ENCODE data around the gene FBXL16. TPM values are rescaled to one million over a fixed set of nuclear protein-coding genes. Genes with fewer than 3 reads are reported as not detected.

Gene FBXL16
- total RNA-seq, 1 experiment from 2014 or later, result 1.8 TPM

DNA sequence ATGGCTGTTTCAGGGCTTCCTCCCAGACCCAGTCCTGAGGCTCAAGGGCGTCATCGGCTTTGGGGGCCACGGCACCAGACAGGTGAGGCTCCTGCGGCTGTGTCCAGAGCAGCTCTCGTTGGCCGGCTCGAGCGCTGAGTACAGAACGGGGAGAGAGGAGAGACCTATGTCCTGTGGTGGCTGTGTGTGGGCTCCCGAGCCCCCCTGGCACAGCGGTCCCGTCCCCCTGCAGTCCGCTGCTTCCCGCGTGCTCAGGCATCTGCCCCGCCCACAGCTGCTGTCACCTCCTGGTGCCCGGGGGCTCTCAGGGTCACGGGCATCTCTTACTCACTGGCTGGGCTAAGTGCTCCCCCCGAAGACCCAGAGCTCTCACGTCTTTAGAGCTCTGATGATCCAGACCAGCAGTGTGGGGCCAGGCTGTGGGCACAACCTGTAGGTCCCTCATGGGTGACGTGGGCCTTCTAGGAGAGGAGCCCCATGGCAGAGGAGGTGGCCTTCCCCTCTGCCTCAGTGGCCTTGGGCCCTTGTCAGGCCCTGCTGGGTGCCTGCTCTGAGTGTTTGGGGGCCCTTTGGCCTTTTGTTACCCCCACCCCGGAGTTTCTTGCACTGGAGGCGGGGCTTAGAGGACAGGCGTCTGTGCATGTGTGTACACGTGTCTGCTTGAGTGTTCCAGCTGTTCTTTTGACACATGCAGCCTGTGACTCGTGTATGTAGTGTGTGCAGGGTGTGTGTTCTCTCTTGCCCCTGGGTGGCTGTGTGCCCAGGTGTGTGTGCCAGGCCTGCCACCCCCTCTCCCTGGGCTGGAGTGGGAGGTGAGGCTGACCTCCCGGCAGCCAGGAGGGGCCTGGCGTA lies 52.9 kb downstream of the FBXL16 start:
- Histone ChIP-seq H3K4me1 (no peaks in the 10 kb centered on the region; the same call in 1 of the 2 replicates), H3K27ac (no peak overlapping the region), H3K4me3 (no peak overlapping the region), H3K36me3 (no peaks in the 10 kb centered on the region), H3K27me3 (no peaks in the 10 kb centered on the region), H3K9me3 (replicated peaks) (no peaks in the 10 kb centered on the region)
- no peak for DNase-seq

DNA sequence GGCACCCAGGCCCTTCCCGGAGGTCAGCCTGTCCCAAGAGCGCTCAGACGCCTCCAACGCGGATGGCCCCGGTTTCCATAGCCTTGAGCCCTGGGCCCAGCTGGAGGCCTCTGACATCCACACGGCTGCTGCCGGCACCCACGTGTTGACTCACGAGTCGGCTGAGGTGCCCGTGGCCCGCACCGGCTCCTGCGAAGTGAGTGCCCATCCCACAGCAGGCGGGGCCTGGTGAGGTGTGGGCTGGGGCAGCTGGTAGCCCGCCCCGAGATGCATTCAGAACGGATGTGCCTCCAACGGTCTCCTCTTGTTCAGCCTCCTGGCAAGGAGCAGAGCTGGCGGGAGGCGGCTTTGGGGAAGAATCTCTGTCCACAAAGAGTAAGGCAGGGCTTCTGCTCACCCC lies 53.8 kb downstream of the FBXL16 start:
- Histone ChIP-seq H3K4me1 (no peaks in the 10 kb centered on the region; the same call in 1 of the 2 replicates), H3K36me3 (no peaks in the 10 kb centered on the region), H3K9me3 (replicated peaks) (no peaks in the 10 kb centered on the region), H3K4me3 (no peak overlapping the region), H3K27me3 (no peaks in the 10 kb centered on the region), H3K27ac (no peak overlapping the region)
- no peak for DNase-seq

DNA sequence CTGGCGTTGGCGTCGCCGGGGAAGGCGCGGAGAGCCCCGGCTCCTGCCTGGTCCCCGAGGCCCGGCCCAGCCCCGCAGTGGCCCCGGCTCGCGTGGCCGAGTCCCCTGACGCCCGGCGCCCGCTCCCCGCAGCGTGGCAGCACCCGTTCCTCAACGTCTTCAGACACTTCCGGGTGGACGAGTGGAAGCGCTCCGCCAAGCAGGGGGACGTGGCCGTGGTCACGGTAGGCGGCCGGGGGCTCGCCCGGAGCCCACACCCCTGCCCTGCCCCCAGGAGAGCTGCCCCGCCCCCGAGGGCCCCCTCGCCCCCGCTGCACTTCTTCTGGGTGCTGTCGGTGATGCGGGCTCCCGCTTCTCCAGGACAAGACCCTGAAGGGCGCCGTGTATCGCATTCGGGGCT lies 56.0 kb downstream of the FBXL16 start:
- no peak for DNase-seq
- no peaks in the 10 kb centered on the region for H3K36me3 ChIP-seq
- peak overlapping the region; percentile 75 for H3K4me3 ChIP-seq
- H3K27me3 ChIP-seq, result no peaks in the 10 kb centered on the region
- no peaks in the 10 kb centered on the region for H3K9me3 ChIP-seq (replicated peaks)
- H3K27ac ChIP-seq, result peak overlapping the region; percentile 29
- H3K4me1 ChIP-seq, result no peaks in the 10 kb centered on the region; the same call in 1 of the 2 replicates

DNA sequence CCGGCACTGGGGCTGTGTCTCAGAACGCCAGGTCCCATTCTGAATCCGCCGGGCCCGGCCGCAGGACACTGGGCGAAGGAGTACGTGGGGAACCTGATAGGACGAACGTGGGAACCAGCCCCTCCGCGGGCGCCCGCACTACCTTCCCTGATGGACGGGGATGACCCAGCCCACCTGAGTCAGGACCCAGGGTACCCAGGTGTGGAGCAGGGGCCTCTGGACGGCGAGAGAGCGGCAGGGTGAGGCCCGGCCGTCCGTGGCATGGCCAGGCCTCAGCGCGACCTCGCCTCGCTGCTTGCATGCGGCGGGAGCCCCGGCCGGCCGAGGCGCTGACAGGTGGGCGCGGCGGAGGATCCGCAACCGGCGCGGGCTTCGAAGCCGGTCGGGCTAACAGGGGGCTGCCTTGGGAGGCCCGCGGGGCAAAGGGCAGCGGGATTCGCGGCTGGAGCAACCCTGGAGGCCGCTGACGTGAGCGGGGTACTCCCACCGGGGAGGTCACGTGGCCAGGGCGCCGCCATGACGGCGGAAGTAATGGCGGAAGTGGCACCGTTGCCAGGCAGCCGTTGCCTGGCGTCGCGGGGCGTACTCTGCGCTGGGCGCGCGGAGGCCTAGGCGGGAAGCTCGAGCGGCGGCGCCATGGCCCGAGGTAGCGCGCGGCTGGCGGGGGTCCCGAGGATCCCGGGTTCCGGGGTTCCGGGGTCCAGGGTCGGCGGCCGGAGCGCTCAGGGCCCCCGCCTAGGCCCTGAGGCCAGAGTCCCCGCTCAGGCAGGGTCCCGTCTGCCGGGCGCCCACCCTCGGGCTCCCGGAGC lies 56.6 kb downstream of the FBXL16 start, which contains the start of gene WDR90:
Gene WDR90, plus strand, starts transcription at position 585 of the 809 bp plus-strand sequence. Its CDS starts 52 bp downstream, at position 637.
- Histone ChIP-seq H3K27ac (peak within 1 kb of the TSS; percentile 29), H3K4me1 (no peaks in the 10 kb centered on the region; the same call in 1 of the 2 replicates), H3K36me3 (no peaks in the 10 kb centered on the region), H3K27me3 (no peaks in the 10 kb centered on the region), H3K4me3 (peak within 1 kb of the TSS; percentile 75), H3K9me3 (replicated peaks) (no peaks in the 10 kb centered on the region)
- peak; percentile 88 to 89 for DNase-seq

DNA sequence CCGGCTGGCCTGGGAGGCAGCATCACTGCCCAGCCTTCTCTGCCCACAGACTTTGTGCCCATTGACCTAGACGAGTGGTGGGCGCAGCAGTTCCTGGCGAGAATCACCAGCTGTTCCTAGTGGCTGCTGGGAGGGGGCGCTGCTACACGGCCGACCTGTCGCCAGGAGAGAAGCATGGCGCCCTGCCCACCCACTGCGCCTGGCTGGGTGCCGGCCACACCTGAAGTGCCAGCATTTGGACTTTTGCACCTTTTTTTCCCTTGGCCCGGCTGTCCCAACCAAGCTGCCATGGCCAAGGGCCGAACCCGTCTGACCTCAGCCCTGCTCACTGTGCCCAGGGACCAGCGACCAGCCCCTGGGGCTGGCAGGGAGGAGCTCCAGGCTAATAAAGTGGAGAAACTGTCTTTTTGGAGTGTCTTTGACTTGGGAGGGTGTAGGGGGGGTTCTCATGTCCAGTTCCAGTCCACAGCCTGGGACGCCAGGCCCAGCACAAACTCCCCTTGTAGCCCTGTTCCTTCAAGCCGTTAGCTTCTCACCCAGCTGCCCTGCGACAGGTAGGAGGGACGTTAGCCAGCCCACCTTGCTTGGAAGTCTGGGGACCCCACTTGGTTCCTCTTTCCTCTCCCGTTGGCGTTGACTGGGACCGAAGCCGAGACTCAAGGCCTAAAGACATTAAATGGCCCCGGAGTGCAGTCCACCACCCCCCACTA lies 57.4 kb downstream of the FBXL16 start:
- Histone ChIP-seq H3K27me3 (no peaks in the 10 kb centered on the region), H3K36me3 (no peaks in the 10 kb centered on the region), H3K4me3 (peak overlapping the region; percentile 75), H3K9me3 (replicated peaks) (no peaks in the 10 kb centered on the region), H3K27ac (no peak overlapping the region; the same call in 1 of the 2 replicates), H3K4me1 (no peaks in the 10 kb centered on the region; the same call in 1 of the 2 replicates)
- DNase-seq, result peak in 1 of 2 experiments; percentile 22

DNA sequence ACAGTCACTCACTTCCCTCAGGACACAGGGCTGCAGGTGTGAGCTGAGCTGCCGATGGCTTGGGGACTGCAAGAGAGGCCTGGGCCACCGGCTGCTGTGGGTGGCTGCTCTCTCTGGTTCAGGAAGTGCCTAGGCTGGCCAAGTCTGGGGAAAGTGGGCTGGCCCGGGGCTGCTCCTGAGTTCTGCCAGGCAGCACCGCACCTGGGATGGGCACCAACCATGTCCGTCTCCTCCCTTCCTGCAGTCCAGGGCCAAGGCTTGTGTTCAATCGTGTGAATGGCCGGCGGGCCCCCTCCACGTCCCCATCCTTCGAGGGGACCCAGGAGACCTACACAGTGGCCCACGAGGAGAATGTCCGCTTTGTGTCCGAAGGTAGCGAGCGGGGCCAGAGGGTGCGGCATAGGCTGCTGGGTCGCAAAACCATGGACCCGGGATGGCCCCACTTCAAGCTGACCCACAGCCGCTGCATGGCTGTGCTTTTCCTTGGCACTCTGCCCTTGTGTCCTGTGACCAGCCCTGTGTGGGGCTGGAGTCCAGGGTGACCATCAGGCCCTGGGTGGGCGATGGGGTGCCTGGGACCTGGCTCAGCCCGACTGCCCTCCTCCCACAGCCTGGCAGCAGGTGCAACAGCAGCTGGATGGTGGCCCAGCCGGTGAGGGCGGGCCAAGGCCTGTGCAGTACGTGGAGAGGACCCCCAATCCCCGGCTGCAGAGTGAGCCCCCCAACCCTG lies 58.3 kb downstream of the FBXL16 start:
- no peak for DNase-seq
- H3K4me3 ChIP-seq, result no peak overlapping the region
- H3K9me3 ChIP-seq (replicated peaks), result no peaks in the 10 kb centered on the region
- 0 out of 2 replicates have a peak, but pooled peaks cover 5% of the 10 kb centered on the region for H3K27me3 ChIP-seq
- no peaks in the 10 kb centered on the region; the same call in 1 of the 2 replicates for H3K4me1 ChIP-seq
- H3K36me3 ChIP-seq, result no peaks in the 10 kb centered on the region
- no peak overlapping the region for H3K27ac ChIP-seq

DNA sequence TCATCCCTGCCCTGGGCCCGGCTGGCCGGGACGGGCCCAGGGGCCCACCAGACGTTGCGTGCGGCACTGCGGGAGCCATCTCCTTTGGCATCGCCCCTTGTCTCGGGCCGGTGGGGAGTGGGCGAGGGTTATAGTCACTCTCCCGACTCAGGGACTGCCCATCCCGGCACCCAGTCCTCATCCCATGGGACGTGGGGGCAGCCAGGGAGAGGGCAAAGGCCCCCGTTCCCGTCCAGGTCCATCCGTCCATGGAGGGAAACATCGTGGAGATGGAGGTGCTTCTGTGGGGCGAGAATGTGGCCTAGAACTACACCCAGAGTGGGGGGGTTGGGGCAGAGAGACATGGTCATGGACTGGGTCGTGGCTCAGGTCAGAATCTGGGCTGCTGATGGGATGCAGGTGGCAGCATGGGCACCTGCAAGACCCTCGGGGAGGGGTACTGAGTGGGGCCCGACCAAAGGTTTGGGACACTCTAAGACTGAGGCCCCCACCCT lies 58.9 kb downstream of the FBXL16 start:
- H3K36me3 ChIP-seq, result no peaks in the 10 kb centered on the region
- no peaks in the 10 kb centered on the region for H3K9me3 ChIP-seq (replicated peaks)
- H3K4me1 ChIP-seq, result no peaks in the 10 kb centered on the region; the same call in 1 of the 2 replicates
- no peak for DNase-seq
- H3K27ac ChIP-seq, result no peak overlapping the region
- no peak overlapping the region for H3K4me3 ChIP-seq
- H3K27me3 ChIP-seq, result 0 out of 2 replicates have a peak, but pooled peaks cover 5% of the 10 kb centered on the region

DNA sequence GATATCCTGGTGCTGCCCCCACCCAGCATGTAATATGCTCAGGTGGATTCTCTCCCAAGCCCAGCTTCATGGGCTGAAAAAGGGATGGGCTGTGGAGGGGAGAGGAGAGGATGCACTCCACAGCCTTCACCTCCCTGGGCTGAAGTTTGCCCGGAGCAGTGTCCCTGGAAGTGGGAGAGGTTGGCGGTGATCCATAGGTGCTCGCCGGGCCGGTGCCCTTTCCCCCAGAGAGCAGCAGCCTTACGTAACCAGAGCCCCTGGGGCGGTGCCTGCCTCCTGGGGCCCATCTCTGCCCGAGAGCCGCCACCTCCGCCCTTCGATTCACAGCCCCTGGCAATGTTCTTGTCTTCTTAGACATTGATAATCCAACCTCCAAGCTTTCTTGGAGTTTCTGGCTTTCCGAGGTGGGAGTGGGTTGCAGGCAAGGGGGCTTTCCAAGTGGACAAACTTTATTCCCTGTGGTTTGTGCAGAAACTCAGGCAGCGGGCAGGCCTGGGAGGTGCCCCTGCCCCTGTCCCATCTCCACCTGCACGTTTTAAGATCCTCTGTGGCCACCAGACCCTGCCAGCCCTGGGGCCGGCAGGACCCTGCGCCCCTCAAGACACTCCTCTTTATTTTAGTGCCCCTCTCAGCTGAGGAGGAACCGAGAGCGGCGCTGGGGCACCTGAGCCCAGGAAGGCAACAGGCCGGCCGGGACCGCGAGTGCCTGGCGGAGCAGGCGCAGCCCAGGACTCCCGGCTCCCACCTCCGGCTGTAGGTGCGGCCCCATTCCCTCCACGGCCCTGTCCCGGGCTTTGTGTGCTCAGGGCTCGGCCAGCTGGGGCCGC lies 59.5 kb downstream of the FBXL16 start:
- Histone ChIP-seq H3K27ac (no peak overlapping the region), H3K27me3 (0 out of 2 replicates have a peak, but pooled peaks cover 5% of the 10 kb centered on the region), H3K4me3 (no peak overlapping the region), H3K9me3 (replicated peaks) (no peaks in the 10 kb centered on the region), H3K36me3 (no peaks in the 10 kb centered on the region), H3K4me1 (no peaks in the 10 kb centered on the region; the same call in 1 of the 2 replicates)
- no peak for DNase-seq

DNA sequence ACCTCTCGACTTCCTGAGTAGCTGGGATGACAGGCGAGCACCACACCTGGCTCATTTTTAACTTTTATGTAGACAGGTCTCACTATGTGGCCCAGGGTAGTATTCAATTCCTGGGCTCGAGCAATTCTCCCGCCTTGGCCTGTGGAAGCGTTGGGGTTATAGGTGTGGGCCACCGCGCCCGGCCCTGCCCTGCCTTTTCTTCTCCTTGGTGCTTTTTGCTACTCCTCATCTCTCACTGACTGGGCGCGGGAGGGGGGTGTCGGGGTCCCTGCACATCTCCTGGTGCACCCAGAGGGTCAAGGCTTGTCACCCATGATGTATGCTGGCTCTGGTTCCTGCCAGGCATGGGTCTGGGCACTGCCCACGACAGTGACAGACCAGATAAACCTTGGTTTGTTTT lies 61.0 kb downstream of the FBXL16 start:
- Histone ChIP-seq H3K36me3 (no peaks in the 10 kb centered on the region), H3K27me3 (0 out of 2 replicates have a peak, but pooled peaks cover 5% of the 10 kb centered on the region), H3K27ac (no peak overlapping the region), H3K4me3 (no peak overlapping the region), H3K9me3 (replicated peaks) (no peaks in the 10 kb centered on the region), H3K4me1 (no peaks in the 10 kb centered on the region)
- no peak for DNase-seq

DNA sequence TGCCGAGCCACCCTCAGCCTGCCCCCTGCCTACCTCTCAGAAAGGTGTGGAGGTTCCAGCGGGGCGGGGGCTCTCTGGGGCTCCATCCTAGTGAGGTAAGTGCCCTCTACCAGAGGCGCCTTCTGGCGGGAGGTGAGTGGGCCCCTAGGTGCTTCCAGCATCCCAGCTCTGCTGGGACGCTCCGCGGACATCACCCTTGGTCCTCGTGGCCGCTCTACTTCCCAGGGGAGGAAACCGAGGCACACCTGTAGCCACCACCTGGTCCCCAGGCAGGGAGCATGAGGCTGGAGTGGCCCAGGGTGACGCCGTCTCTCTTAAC lies 62.6 kb downstream of the FBXL16 start:
- Histone ChIP-seq H3K36me3 (no peaks in the 10 kb centered on the region), H3K4me1 (0 out of 2 replicates have a peak, but pooled peaks cover 3% of the 10 kb centered on the region), H3K9me3 (replicated peaks) (no peaks in the 10 kb centered on the region), H3K27ac (no peak overlapping the region), H3K4me3 (no peak overlapping the region), H3K27me3 (0 out of 2 replicates have a peak, but pooled peaks cover 5% of the 10 kb centered on the region)
- no peak for DNase-seq
